Measurements from ENCODE around the gene PGRMC1.

- TF ChIP-seq CTCF (IDR thresholded peaks at IDR 0.05) (no peak), EZH2phosphoT487 (IDR thresholded peaks at IDR 0.05) (no peak)
Measured at GRCh38 chrX:119238557-119238956, 2.5 kb downstream of the PGRMC1 start.
